Ectodermal cell (in vitro differentiated cells): ENCODE data around the gene COL6A3.

ENCODE experiments used
- H3K27ac ChIP-seq: 2 replicates; pipeline ENCODE4 v1.7.0; 2013; ENCODE audit warnings: mild to moderate bottlenecking, low read depth, low read length; ENCODE audit not compliant: insufficient read depth, poor library complexity, severe bottlenecking
- H3K27me3 ChIP-seq: 2 replicates; pipeline ENCODE4 v1.7.0; 2013; ENCODE audit warnings: mild to moderate bottlenecking, low read length; ENCODE audit not compliant: insufficient read depth, control insufficient read depth, poor library complexity, severe bottlenecking
- H3K36me3 ChIP-seq: one replicate; pipeline ENCODE4 v1.7.0; 2013; ENCODE audit warnings: low read length; ENCODE audit not compliant: control insufficient read depth, insufficient read depth
- H3K4me1 ChIP-seq: one replicate; pipeline ENCODE4 v1.7.0; 2013; ENCODE audit warnings: low read length; ENCODE audit not compliant: control insufficient read depth, insufficient read depth
- H3K4me3 ChIP-seq: 2 replicates; pipeline ENCODE4 v1.7.0; 2013; ENCODE audit warnings: low read depth, low read length, control low read depth; ENCODE audit not compliant: insufficient read depth
- H3K9me3 ChIP-seq: 2 replicates; pipeline ENCODE4 v1.7.0; 2013; ENCODE audit warnings: mild to moderate bottlenecking, low read length, moderate library complexity; ENCODE audit not compliant: control insufficient read depth
- WGBS, 2 experiments: methylation state at CpG; one replicate each; pipeline ENCODE4 v1.1.7; 2013; ENCODE audit warnings: missing lambda C conversion rate in 2 of 2; 5-methylcytosine and 5-hydroxymethylcytosine counted together

Gene COL6A3

DNA sequence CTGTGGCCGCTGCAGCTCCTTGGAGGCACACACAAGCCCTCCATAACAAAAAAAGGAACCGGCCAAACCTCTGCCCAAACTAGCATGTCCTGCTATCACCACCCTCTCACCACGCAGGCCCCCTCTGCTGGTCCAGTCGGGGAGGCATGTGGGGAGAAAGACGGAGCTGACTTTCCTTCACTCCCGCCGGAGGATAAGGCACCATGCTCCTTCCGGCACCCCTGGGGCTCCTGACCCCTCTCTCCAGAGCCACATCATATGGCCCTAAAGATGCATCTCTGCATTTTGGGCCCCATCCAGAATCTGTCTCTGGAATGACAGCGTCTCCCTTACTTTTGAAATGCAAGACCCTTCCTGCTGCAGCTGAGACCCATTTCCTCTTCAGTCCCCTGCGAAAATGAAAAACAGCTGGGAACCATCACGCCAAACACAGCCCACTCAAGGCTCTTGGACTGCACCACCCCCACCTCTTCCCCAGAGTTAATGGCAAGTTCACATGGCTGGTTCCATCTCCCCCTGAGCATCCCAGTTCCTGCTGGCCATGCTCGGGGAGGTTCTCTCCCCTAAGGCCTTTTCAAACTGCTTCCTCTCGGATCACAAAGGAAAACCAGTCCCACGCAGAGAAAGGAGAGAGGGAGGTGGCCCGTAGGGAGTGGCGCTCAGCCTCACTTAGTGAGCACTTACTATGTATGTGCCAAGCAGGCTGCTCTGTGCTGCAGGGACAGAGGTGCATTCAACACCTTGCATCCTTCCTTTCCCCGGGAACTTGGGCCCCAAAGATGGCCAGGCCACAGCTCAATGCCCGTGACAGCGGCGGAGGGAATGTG lies 37.9 kb upstream of the COL6A3 start:
- H3K4me1 ChIP-seq, result no peaks in the 10 kb centered on the region
- H3K9me3 ChIP-seq, result no peaks in the 10 kb centered on the region
- WGBS, 2 experiments, result 52 to 57% methylated on average over 20 of the region's 20 CpGs
- no peak overlapping the region for H3K27ac ChIP-seq
- no peaks in the 10 kb centered on the region for H3K27me3 ChIP-seq
- no peak overlapping the region for H3K4me3 ChIP-seq
- no peaks in the 10 kb centered on the region for H3K36me3 ChIP-seq

GRCh38 chr2:237450583-237450982 lies 36.6 kb upstream of the COL6A3 start:
- Histone ChIP-seq H3K4me1 (no peaks in the 10 kb centered on the region), H3K36me3 (no peaks in the 10 kb centered on the region), H3K27ac (no peak overlapping the region), H3K9me3 (no peaks in the 10 kb centered on the region), H3K27me3 (no peaks in the 10 kb centered on the region), H3K4me3 (no peak overlapping the region)
- 94 to 95% methylated on average over 13 of the region's 13 CpGs for WGBS, 2 experiments

- Histone ChIP-seq H3K9me3 (no peaks in the 10 kb centered on the region), H3K4me1 (no peaks in the 10 kb centered on the region), H3K27ac (no peak overlapping the region), H3K36me3 (no peaks in the 10 kb centered on the region), H3K4me3 (no peak overlapping the region), H3K27me3 (no peaks in the 10 kb centered on the region)
- WGBS, 2 experiments, result 94 to 97% methylated on average over 6 of the region's 6 CpGs
Measured at GRCh38 chr2:237450108-237450507, 36.1 kb upstream of the COL6A3 start.

GRCh38 chr2:237449193-237449881 lies 35.4 kb upstream of the COL6A3 start:
- Histone ChIP-seq H3K36me3 (no peaks in the 10 kb centered on the region), H3K27ac (no peak overlapping the region), H3K4me3 (no peak overlapping the region), H3K9me3 (no peaks in the 10 kb centered on the region), H3K4me1 (no peaks in the 10 kb centered on the region), H3K27me3 (no peaks in the 10 kb centered on the region)
- WGBS, 2 experiments, result 84 to 88% methylated on average over 13 of the region's 13 CpGs

DNA sequence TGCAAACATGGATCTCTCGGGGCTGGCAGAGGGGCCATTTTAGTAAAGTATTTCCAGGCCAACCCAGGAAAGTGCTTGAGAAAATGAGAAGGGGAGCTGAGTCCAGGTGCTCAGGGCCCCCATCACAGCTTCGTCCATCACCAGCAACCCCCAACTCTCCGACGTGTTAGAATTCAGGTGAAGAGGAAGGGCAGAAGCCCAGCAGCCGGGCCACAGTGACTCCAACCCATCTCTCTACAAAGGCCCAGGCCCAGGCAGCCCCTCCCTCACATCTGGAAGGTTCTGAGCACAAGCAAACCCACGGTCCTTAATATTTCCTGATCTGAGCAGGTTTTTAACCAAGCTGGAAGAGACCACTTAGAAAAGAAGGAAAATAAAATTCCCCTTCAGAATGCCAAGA lies 34.7 kb upstream of the COL6A3 start:
- Histone ChIP-seq H3K27me3 (no peaks in the 10 kb centered on the region), H3K4me1 (no peaks in the 10 kb centered on the region), H3K27ac (no peak overlapping the region), H3K36me3 (no peaks in the 10 kb centered on the region), H3K9me3 (no peaks in the 10 kb centered on the region), H3K4me3 (no peak overlapping the region)
- WGBS, 2 experiments, result 91% methylated on average over 6 of the region's 6 CpGs

DNA sequence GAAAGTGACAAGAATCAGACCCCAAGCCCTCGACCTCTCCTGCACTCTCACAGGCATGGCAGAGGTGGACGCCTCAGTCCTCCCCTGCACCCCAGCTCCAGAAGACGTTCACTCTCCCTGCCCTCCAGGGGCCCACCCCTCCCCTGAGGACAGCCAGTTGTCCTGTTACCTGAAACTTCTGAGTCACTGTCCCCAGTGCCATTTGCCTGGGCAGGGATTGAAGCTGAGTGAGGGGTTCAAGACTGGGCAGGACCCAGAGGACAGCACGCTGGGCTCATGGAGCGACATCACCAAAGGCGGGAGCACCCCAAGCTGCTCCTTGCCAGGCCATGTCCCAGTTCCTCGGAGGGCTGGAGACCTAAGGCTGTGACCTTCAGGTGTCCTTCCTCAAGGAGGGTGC lies 34.2 kb upstream of the COL6A3 start:
- no peaks in the 10 kb centered on the region for H3K9me3 ChIP-seq
- H3K27me3 ChIP-seq, result no peaks in the 10 kb centered on the region
- H3K4me3 ChIP-seq, result no peak overlapping the region
- 93 to 95% methylated on average over 7 of the region's 7 CpGs for WGBS, 2 experiments
- H3K4me1 ChIP-seq, result no peaks in the 10 kb centered on the region
- H3K36me3 ChIP-seq, result no peaks in the 10 kb centered on the region
- H3K27ac ChIP-seq, result no peak overlapping the region

DNA sequence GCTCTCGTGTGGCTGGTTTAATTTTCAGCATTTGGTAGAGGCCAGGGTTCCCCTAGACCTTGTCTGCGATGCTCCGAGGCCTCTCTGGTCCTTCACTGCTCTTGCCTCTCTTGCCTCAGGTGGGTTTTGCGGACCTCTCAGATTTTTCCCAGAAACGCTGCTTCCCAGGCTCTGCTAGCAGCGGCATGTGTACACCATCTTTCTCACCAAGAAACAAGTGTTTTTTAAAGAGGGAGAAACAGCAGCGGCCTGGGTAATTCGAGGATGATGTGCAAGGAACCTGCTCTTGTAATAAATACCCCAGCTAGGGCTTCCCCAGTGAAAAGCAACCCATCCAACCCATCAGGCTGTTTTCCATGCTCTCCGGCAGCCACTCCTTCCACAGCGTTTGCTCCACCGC lies 33.5 kb upstream of the COL6A3 start:
- H3K27ac ChIP-seq, result no peak overlapping the region
- 93 to 94% methylated on average over 11 of the region's 11 CpGs for WGBS, 2 experiments
- no peaks in the 10 kb centered on the region for H3K9me3 ChIP-seq
- H3K4me1 ChIP-seq, result no peaks in the 10 kb centered on the region
- no peak overlapping the region for H3K4me3 ChIP-seq
- H3K27me3 ChIP-seq, result no peaks in the 10 kb centered on the region
- no peaks in the 10 kb centered on the region for H3K36me3 ChIP-seq

DNA sequence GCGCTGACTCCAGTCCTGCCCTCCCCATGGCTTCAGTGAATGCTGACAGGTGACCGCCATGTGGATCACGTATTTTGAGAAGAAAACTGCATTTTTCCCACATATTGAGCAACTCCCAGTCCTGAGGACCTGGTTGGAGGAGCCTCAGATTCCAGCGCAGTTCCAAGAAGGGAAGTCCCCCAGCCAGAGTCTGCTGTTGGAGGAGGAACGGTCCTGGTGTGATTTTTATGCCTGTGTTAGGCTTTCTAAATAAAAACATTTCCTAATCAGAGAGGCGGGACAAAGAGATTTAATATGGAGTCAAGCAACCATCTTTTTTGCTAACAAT lies 32.3 kb upstream of the COL6A3 start:
- H3K27me3 ChIP-seq, result no peaks in the 10 kb centered on the region
- no peak overlapping the region for H3K27ac ChIP-seq
- H3K36me3 ChIP-seq, result no peaks in the 10 kb centered on the region
- 94 to 95% methylated on average over 6 of the region's 6 CpGs for WGBS, 2 experiments
- no peaks in the 10 kb centered on the region for H3K9me3 ChIP-seq
- peaks cover 4% of the 10 kb centered on the region for H3K4me1 ChIP-seq
- no peak overlapping the region for H3K4me3 ChIP-seq

GRCh38 chr2:237445611-237446337 lies 31.8 kb upstream of the COL6A3 start:
- H3K27me3 ChIP-seq, result no peaks in the 10 kb centered on the region
- H3K27ac ChIP-seq, result no peak overlapping the region
- H3K4me1 ChIP-seq, result peaks cover 8% of the 10 kb centered on the region
- H3K36me3 ChIP-seq, result no peaks in the 10 kb centered on the region
- WGBS, 2 experiments, result 91% methylated on average over 26 of the region's 26 CpGs
- H3K9me3 ChIP-seq, result no peaks in the 10 kb centered on the region
- H3K4me3 ChIP-seq, result no peak overlapping the region

DNA sequence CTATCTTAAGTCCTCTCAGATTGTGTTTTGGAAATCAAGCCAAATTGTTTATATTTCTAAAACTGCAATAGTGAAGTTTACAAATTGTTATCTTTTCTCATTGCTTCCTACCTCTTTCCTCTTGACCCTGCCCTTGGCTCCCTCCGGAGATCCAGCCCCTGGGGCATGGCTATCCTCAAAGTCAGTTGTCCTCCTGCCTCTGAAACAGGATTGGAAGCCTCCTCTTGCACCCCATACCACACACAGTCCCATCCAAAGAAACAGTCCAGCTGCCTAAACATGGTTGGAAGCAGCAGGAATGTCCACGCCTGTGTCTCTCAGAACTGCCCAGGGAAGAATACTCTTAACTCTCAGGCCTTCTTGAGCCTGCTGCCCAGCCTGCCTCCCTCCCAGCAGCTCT lies 30.1 kb upstream of the COL6A3 start:
- no peak overlapping the region for H3K4me3 ChIP-seq
- H3K9me3 ChIP-seq, result no peaks in the 10 kb centered on the region
- H3K27ac ChIP-seq, result no peak overlapping the region
- no peaks in the 10 kb centered on the region for H3K27me3 ChIP-seq
- 92 to 97% methylated on average over 2 of the region's 2 CpGs for WGBS, 2 experiments
- peaks cover 8% of the 10 kb centered on the region for H3K4me1 ChIP-seq
- H3K36me3 ChIP-seq, result no peaks in the 10 kb centered on the region
